HPDE6-E6E7 (cell line): ENCODE data around the gene GRIN3A.

Source experiments
- DNase-seq: peaks from one replicate; pipeline ENCODE4 v3.0.0; 2011; ENCODE audit warnings: missing footprints; ENCODE audit errors: extremely low spot score

The GRIN3A gene

DNA sequence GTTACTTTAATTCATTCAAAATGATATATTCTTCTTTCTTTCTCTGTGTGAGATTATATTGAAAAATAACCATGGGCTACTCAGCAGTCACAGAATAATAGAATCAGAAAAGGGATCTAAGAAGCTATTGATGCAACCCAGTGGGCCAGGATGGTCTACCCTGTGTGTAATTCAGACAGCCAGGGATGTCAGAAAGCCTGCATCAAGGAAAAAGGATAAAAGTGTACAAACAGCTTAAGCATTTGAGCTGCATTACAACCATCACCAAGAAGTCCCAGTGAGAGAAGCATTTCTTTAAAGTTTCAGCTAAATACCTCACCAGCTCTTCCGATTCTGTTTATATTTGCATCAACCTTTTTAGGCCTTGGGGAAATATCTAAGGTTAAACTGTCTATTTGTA, 105.8 kb downstream of the GRIN3A start:
- DNase-seq = no peak

DNA sequence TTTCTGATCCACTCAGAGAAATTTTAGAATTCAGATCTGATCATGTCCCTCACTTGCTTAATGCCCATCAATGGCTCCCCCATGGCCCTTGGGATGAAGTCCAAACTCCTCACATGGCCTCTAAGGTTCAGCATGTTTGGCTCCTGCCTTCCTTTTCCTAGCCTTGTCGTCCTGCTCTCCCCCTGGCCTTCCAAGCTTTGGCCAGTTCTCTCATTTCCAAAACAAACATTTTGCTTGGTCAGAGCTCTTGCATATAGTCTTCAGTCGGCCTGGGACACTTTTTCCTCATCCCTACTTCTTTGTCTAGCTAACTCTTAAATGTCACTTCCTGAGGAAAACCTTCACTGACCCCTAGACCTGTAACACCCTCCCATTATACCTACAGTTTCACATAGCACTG, 106.6 kb downstream of the GRIN3A start:
- no peak for DNase-seq

DNA sequence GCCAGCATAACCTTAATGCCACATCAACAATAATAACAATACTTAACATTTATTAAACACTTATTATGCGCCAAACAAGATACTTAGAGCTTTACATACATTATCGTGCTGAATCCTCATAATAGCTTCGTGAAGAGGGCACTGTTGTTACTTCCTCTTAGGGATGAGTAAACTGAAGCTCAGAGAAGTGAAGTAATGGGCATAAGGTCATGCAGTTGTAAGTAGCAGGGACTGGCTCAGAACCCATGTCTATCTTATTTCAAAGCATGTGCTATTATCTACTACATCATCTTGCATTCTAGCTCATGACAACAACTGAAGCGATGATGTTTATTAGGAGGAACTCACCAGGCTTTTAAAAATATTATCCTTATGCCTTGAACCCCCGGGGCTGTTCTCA, 108.8 kb downstream of the GRIN3A start:
- no peak for DNase-seq

DNA sequence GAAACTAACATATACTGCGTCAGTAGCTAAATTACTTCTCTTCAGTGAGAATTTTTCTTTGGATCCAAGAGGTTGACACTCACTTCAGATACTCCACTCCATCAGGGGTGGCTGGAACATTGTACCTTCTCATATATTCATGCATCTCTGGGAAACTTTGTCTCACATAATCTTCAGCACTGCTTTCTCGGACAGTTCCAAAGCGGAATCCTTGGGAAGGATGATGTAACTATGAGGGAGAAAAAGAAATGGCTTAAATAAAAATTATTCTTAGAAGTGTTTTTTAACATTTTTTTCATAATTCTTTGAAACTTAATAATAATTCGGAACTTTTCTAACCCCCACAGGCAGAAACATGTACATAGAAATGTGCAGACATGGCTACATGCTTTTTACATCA, 110.3 kb downstream of the GRIN3A start:
- no peak for DNase-seq

DNA sequence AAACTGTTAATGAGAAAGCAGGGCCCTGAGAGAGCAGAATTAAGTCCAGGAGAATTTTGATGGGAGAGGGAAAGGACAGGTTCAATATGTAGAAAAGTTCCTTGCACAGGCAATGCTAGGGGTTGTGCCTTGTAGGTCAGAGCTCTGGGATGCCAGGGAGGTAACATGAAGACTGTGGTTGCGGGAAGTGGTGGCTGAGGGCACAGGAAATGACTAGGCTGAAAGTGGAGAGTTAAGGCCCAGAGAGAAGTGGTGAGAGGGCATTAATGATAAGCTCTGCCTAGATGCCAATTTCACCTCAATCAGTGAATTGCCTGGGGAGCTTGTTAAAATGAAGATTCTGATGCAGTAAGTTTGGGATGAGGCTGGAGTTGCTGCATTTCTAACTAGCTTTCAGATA, 112.2 kb downstream of the GRIN3A start:
- DNase-seq = no peak

DNA sequence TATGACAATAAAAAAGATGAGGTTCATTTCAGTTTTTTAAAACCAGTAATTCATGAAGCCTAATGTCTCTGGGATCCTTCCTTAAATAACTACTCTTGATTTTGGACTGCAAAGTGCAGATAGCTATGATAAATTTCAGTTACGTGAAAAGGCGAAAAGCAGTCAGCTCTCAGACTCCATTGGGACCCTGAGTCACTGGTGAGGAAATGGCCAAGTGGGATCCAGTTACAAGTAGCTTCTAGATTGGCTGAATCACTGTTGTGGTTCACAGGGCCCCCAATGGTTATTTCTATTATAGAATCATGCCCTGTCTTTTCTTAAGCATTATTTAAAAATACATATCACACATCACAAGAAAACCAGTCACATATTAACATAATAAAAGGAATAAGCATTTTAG, 112.6 kb downstream of the GRIN3A start:
- no peak for DNase-seq

- DNase-seq = no peak
Observed at GRCh38 chr9:101620452-101620851, 118.0 kb downstream of the GRIN3A start.

DNA sequence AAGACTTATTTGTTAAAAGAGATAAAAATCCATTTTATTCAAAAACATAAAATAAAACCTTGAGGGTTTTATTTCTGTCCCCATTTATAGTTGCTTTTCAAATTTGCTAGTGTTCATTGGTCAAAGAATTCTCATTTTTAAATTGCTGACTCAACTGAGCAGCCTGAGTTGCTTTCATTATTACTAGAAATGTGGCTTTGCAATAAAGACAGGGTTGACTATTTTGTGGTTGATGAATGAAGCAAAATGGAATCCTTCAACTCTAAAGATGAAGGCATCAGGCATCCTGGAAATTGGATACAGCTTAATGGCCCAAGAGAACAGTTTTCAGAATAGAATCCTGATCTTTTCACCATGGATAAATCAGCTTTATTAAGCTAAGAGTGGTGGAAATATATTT, 119.7 kb downstream of the GRIN3A start:
- no peak for DNase-seq

DNA sequence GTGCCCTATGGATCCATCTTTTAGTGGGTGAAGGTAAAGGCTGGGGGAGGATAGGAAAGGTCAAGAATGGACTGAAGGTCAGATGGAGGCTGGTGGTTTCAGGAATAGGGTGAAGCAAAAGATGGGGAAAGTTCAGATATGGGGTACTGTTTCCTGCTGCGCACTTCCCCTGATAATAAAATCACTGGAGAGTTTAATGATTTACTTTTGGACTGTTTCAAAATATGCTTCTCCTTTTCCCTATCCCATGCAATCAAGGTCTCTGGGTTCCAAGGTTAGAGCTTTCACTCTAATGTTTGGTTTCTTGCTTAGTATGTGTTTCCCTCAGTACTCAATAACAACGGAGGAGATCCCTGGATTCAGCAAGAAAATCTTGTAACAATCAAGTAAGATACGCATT, 132.9 kb downstream of the GRIN3A start:
- no peak for DNase-seq

- no peak for DNase-seq
Observed at GRCh38 chr9:101604296-101604695, 134.2 kb downstream of the GRIN3A start.

DNA sequence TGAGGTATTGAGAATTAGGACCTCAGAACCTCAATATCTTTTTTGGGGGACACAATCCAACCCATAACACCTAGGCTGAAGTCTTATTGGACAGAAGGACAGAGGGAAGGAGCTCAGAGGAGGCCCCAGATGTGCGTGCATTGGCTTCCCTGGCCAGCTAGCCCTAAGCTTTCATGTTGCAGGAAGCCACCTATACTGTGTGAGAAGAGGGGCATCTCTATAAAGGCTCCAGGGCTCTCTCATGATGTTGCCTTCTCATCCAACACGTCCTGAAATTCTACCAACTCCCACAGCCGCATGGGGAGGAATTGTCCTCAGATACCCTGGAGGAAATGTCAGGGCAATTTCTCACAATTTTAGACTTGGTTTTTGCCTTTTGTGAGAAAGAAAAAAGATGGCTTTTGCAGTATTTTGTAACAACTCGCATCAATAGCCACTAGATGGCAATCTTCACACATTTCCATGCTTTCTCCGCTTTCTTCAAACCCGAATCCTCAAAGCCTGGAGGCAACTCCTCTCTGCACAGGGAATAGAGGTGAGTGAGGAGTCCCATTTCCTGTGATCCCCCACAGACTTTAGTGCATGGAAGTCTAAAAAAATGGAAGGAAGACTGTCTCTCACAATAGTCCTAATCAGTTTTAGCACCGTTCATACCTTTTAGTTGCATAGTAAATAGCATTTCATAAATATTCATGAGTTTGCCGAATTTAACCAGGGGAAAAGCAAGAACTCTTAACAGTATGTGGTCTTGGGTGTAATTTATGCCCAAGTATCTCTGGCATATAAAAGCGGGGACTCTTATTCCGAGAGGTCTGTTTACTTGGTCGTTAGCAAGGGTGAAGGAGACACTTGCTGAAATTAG, 136.3 kb downstream of the GRIN3A start:
- peak; percentile 32 for DNase-seq

DNA sequence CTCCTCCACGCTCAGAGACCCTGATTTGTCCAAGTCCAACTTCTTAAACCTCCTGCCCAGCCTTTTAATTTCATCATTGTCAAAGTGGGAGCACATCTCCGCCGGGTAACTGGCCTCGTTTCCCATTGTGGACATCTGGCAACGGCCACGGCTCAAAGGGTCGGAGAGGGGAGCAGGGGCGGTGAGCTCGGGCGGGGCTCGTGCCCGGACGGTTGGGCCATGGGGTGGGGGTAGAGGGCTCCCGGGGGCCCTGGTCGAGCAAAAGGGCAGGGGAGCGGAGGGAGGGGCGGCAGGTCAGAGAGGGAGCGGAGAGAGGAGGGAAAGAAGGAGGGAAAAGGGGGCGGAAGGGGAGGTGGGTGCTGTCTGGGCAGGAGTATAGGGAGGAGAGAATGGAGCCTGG, 143.7 kb downstream of the GRIN3A start, which contains the start of gene PPP3R2:
TSS of gene PPP3R2 (minus strand) at position 174 of the 400 bp plus-strand sequence. CDS start at position 126, 48 bp downstream.
- DNase-seq = no peak

DNA sequence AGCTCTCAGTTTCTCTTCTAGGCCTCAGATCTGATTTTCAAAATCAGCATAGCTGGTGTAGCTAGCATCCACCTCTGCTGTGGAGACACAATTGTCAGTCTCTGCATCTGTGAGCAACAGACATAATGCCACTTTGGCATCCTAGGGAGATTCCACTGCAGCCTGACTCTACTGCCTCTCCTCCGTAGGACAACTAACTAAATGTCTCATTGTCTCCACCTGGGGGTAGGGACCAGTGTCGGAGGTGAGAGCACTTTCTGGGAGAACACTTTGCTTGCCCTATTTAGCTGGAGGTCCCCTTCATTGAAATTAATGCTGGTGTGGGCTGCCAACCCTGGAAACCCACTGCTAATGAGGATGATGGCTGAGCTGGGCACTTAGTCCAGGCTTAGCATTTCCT, 145.1 kb downstream of the GRIN3A start:
- no peak for DNase-seq

DNA sequence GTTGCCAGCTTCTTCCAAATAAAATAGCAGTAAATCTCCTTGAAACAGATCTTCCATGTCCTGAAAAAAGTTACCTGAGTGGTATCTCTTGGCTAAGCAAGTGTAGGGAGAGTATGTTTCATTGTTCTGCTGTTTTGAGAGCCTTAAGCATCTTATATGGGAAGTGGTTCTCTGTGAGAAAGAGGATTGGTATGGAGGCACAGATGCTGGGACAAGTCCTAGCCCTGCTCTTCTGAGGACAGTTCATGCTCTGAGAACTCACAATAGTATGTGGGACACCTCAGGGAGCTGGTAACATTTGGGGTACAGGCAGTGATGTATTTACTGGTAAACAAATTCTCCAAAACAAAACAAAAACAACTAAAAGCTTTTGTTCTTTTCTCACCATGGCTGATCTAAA, 145.7 kb downstream of the GRIN3A start:
- DNase-seq = no peak

DNA sequence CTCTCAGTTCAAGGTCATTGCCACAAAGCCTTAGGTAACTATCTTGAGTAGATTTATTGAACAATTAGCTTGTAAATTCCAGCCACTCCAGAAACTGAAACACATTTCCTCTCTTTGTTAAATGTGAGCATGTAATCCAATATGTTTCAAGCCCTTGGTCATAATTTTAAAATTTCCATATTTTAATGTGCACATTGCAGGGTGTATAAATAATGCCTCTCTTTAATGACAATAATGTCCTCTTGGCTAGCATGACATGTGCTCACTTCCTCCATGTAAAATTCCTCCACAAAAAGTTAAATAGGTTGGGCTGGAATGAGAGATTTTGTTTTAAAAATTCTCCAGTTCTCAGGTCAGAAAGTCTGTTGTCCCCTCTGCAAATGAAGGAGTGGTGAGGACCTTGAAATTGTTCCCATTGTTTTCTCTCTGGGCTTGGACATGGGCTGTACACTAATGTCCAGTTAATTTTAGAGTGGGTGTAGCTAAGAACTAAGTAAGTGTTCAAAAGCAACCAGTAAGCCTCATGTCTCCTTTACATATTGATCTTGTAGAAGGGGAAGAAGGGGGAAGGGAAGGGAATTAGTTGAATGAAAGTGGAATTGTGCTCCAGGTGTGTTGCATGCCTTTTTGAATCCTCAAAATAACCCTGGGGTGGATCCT, 146.5 kb downstream of the GRIN3A start:
- DNase-seq = no peak

DNA sequence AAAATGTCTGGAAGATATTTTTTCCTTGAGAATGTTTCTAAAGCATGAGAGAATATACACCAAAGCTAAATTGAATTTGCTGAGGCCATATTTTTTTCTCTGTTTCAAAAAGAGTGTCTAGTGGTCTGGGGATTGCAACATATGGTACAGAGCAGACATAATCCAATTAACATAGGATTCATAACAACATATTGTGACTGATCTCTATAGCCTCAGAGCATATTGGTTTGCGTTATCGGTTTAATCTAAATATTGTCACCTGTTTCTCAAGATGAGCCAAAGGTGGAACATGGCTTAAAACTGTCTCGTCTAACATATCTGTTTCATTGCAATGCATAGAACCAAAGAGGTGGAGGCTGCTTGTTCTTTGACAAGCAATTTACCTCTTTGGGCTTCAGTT, 147.5 kb downstream of the GRIN3A start:
- DNase-seq = no peak

- DNase-seq = peak; percentile 29
Observed at GRCh38 chr9:101590074-101590473, 148.4 kb downstream of the GRIN3A start.

DNA sequence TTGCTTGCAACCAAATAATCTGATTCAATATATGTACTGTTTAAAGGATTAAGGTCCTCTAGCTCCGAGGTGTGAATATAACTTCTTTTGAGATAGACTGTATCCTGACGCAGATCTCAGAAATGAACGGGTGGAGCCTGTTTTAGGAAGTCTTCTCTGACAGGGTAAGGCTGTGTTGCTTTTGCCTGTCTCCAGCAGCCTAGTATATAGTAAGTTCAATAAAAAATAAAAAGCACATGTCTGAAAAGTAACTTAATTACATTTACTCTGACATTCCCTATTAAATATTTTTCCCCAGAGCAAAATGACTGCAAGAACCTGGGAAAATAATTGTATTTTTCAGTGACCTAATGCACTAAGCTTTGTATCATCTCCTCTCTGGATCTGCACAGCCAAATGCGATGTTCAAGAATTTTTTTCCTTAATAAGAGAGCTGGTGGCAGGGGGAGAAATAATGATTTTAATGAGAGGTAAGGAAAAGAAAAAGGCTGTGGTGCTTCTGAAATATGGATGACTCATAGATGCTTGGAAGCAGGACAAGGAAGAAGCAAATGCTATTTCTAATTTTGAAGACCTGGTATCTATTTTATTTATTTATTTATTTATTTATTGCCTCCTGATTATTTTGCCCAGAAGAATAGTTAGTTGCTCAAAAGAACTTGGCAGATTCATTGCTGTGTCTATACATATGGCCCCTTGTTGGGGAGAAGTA, 151.0 kb downstream of the GRIN3A start:
- DNase-seq = no peak

DNA sequence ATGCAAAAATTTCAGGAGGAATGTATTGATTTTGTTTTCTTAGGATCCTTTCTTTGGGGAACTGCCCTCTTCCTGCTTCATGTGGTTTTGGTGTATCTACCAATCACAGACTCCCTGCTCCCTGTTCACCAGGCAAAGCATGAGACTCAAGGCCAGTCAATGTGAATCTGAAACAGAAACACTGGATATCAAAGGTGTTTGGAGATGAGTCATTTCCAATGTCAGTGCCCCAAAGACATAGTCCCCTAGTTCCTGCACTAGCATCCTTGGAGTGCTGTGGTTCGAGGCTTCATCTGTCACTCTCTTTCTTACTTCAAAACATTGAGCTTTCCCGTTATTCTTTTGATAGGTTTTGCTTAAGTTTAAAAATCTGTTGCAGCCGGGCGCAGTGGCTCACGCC, 151.8 kb downstream of the GRIN3A start:
- no peak for DNase-seq

- DNase-seq = no peak
Observed at GRCh38 chr9:101585740-101586139, 152.7 kb downstream of the GRIN3A start.

- DNase-seq = peak; percentile 34
Observed at GRCh38 chr9:101582553-101582952, 155.9 kb downstream of the GRIN3A start.

DNA sequence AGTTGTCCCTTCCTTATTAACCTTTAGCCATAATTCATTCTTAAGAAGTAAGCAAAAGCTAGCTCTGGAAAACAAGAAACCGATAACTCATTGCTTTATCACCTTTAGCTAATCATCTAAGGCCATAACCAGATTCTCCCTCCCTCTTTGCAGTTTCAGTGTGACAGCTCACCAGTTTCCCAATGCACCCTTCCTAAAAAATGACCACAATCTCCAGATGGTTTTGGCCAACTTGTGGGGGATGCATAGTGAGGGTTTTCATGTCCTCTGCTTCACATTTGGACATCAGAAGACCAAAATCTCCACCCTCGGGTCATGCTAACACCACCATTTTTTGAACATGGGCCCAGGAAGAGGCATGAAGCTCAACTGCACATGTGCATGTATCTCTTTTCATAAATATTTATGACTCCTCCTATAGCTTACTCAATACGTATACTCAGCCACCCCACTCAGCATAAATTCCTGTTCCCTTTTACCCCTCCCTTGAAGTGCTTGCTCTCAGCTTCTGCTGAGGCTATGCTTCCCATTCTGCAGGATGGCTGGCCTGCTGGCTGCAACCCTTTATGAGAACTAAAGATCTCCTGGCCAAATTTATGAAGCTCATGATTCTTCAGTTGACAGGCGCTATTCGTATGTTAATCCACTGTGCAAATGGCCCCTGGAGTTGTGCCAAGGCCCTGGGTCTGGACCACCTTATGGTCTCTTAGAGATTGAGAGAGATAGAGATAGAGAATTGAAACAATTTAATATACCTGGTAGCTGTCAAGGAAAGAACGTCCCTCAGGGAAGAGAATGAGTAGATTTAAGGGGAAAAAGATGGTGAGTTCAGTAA, 158.5 kb downstream of the GRIN3A start:
- DNase-seq = no peak
